GM21423 (cell line): ENCODE data around the gene YPEL2.
"Not testable (repeated sequence)": the region's sequence is repeated elsewhere in the genome, so short reads cannot be mapped to it uniquely, and the experiment has no call there.

Source experiments
- ATAC-seq: cut with Tn5 transposase; IDR thresholded peaks from one replicate; pipeline ENCODE4 v1.9.1; 2021; ENCODE audit warnings: mild to moderate bottlenecking, moderate library complexity; ENCODE audit not compliant: unreplicated experiment

YPEL2 gene

DNA sequence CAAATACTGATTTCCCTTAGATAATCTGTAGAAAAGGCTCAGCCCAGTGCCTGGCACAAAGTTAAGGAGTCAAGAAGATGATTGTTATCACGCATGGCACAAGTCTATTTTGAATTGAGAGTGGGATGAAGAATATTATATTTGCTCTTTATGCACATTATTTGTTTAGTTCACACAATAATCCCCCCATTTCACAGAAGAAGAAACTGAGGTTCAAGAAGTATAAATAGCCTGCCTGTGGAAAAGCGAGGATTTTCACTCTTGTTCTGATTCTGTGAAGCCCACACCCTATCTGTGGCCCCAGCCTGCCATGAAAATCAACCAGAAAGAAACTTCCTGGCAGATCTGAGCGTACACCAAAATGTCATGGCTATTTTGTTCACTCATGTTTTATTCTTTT, 73.0 kb downstream of the YPEL2 start:
- ATAC-seq, result no peak

DNA sequence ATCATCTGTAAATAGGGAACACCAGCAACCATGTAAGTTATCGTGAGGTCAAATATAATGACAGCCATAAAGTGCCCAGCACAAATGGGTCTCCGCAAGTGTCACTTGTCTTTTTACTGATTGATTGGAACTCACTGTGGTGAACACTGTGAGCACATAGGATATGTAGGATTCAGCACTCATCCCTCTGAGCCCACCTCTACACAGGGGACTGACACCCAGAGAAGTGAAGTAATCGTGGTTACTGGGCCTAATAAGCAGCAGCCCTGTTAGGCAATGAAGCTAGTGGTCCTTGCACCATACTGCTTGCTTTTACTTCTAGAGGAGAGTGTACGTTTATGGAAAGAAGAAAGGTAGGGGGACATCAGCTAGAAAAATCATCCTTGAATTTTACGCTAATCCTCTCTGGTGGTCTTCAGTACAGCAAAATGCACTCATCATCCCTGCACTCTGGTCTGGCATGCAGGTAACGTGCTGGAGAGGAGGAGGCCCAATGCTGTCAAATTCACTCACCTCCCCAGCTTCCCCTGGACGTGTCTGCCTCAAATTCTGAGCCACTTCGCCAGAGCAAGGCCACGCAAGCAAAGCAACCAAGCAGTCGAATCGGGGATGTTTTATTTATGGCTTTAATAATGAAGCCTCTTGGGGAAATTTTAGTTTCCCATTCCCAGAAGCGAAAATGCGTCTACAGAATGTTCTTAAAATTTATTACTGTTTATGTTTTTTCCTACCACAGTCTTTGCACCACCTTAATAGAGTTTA, 74.7 kb downstream of the YPEL2 start:
- no peak for ATAC-seq

- no peak for ATAC-seq
Observed at GRCh38 chr17:59406808-59407381, 75.4 kb downstream of the YPEL2 start.

GRCh38 chr17:59409336-59410048, 78.0 kb downstream of the YPEL2 start:
- ATAC-seq, result no peak

DNA sequence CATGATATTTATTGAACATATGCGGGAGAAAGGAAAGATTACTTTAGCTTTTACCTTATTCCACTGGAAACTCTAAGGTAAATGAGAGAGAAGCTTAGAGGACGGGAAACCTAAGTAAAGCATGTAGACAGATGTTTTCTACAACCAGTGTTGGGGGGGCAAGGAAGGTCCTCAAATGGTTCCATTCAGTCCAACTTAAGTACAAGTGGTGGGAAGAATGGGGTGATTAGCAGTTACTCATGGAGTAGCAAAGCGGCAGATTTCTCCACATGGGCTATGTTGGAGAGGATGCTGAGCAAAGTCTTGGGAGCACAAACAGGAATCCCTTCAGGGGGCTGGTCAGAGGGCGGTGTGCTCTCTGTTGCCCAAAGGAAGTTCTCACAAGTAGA, 78.6 kb downstream of the YPEL2 start:
- no peak for ATAC-seq

DNA sequence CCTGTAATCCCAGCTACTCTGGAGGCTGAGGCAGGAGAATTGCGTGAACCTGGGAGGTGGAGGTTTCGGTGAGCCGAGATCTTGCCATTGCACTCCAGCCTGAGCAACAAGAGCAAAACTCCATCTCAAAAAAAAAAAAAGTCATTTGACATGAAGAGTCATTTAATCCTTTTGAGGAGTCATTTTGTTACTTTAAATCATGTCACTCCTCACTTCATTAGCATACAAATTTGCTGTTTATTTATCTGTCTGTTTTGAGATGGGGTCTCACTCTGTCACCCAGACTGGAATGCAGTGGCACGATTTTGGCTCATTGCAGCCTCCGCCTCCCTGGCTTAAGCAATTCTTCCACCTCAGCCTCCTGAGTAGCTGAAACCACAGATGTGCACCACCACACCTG, 81.0 kb downstream of the YPEL2 start:
- ATAC-seq, result not testable (repeated sequence)

GRCh38 chr17:59413014-59413766, 81.7 kb downstream of the YPEL2 start:
- ATAC-seq, result no peak

DNA sequence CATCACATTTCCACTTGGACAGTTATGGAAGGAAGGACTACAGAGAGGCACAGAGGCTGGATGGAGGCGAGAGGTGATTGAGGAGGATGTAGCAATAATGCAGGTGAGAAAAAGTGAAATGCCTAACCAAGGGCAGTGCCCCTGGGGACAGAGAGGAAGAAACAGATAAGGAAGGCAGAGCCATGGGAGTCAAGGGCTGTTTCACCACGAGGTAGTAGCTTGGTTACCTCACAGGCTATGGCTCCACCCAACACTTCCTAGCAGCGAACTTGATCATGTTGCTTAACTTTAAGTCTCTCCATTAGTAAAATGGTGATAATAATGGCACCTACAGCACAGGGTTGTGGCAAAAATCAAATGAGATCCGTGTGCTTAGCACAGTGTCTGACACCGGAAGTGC, 83.9 kb downstream of the YPEL2 start:
- no peak for ATAC-seq

DNA sequence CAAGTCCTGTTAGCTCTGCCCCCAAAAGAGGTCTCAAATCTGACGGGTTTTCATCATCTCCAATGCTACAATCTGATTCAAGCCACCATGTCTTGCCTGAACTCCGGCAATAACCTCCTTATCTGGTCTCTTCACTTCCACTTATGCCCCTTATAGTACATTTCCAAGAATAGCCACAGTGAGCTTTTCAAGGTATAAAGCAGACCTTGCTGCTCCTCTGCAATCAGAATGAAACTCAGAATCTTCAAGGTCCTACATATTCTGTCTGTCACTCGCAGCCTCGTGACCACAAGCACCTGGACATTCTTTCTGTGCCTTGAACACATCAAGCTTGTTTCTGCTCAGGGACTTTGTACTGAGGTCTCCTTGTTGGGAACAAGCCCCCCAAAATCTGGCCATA, 84.7 kb downstream of the YPEL2 start:
- no peak for ATAC-seq

DNA sequence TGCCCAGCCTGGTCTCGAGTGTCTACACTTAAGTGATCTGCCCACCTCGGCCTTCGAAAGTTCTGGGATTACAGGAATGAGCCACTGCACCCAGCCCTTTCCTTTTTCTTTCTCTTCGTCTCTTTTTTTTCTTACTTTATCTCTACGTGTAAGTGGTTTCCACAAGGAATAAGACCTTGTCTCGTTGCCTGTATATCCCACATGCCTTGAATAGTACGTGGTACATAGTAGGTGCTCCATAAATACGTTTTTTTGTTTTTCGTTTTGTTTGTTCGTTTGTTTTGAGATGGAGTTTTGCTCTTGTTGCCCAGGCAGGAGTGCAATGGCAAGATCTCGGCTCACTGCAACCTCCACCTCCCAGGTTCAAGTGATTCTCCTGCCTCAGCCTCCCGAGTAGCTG, 86.0 kb downstream of the YPEL2 start:
- ATAC-seq, result no peak

GRCh38 chr17:59418732-59419166, 87.3 kb downstream of the YPEL2 start:
- ATAC-seq, result no peak

DNA sequence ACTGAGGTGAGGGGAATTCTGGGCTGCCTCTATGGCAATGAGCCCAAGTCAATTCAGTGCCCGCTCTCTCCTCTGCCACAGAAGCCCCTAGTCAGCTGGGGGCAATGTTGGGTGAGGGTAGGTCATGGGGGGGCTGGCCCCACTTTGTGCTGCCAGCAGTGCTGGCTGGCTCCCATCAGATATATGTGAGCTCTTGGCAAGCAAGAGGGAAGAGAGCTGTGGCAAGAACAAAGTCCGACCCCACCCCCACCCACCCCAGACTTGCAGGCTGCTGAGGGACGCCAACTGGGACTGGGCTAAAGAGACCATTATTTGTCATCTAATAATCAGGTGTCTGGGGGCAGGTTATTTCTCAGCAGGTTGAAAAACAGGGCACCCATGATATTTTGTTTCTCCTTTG, 89.4 kb downstream of the YPEL2 start:
- ATAC-seq, result no peak

GRCh38 chr17:59421722-59422121, 90.3 kb downstream of the YPEL2 start:
- no peak for ATAC-seq

DNA sequence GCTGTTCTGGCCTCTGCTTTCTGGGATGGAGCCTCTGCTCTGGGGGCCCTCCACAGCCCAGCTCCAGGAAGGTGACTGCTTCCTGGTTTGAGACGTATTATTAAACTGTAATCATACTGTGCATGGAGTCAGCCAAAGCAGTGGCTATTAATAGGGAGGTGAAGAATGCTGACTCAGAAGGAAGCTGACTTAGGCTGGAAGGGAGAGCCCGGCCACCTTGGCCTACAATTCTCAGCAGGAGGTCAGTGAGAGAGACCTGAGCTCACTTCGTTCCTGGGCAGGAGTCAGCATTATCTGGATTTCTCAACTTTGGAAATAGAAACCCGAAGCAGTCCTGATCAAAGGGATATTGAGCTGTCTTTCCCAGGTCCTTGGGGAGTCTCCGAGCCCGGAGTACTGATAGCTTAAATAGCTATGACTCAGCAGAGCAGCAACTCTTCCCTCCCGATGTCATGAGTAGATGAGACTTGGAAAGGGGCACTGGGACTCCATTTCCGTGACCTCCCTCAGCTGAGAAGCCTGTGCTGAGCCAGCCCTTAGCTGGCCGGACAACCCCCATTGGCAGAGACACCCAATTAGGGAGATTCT, 91.8 kb downstream of the YPEL2 start:
- no peak for ATAC-seq

DNA sequence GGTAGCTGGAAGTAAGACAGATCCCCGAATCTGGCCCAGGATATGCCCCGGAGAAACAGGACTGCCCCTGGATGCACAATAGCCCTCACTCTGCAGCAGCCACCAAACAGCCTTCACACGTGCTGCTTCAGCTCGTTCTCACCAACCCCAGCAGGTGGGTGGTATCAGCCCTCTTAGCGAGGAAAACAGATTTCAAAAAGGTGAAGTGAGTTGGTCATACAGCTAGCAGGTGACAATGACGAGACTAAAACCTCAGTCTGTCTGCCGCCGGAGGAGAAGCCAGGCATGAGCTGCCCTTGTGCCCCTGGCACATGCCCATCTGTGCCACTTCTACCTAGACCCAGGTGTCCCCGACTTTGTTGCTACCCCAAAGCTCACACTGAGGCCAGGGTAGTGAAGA, 92.4 kb downstream of the YPEL2 start:
- no peak for ATAC-seq

DNA sequence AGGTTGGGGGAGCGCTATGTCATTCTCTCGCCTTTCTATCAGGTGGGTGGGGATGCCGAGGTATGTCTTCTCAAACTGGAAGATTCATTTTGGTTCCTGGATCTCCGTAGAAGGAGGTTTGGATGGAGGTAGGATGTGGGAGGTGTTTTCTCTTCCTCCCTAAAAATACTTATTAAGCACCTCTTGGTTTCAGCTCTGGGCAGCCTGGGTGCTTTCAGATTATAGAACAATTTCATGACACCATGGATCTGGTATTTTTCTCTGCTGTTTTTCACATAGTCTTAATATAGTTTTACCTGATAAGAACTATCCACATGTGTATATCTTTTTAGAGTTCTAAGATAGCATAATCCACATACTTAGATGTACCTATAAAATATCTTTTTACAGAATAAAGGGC, 92.9 kb downstream of the YPEL2 start:
- no peak for ATAC-seq

- ATAC-seq, result no peak
Observed at GRCh38 chr17:59425085-59425931, 93.9 kb downstream of the YPEL2 start.

- ATAC-seq, result no peak
Observed at GRCh38 chr17:59426031-59426430, 94.6 kb downstream of the YPEL2 start.

DNA sequence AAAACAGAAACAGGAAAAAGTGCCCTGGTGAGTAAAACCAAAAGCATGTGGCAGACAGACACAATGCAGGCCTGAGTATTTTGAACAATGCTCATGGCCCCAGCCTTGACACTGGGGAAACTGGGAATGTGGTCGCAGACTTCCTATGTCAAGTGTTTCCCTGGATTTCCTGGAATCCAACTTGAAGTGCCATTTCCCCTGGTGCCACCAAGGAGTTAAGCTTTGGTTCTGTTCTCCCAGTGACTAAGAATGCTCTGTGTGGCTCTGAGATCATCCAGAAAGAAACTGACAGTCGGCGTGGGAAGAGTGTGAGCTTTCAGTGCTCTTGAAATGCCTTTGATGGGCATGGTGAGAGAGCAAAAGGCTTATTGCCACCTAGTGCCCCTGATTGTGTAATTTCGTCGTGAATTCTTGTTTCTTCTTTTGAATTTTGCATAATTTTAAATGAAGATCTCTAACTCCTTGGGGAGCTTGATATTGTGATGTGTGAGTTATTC, 96.0 kb downstream of the YPEL2 start:
- no peak for ATAC-seq

DNA sequence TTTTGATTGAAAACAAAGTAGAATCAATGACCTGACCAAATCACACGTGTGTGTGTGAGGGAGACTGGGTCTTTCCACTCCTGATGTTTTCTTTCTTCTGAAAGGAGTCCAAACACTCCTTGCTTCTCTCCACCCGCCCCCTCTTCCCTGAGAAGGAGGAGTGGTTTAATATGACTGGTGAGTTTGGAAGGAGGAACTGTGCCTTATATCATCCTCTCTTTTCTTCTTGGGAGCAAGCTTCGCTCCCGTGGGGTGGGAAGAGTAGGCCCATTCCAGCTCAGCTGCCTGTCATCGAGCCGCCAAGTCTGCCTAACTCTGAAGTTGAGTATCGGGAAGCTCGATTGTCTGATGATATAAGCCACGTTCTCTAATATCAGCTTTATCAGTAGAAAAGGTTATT, 96.5 kb downstream of the YPEL2 start:
- no peak for ATAC-seq
